Left colon (tissue), 2 donors: Measurements from ENCODE around the gene LONP2. TPM values are rescaled to one million over a fixed set of nuclear protein-coding genes. Genes with fewer than 3 reads are reported as not detected.
"Not testable (repeated sequence)": the region's sequence is repeated elsewhere in the genome, so short reads cannot be mapped to it uniquely, and the experiment has no call there.

ENCODE experiments used
- ATAC-seq: fragments of 200-7000 bp; cut with Tn5 transposase; one replicate; pipeline ENCODE4 v1.9.1; 2020; ENCODE audit warnings: mild to moderate bottlenecking, moderate library complexity
- DNase-seq, 2 donors: peaks; one replicate each; pipeline ENCODE4 v3.0.0-alpha.2; 2020
- intact Hi-C, 2 donors: fragments of 100-400 bp; cut with DNase I in 1 of 2; cut with micrococcal nuclease in 1 of 2; formaldehyde crosslinking; loops; one replicate each; pipeline versions ENCODE4 v1.11.2 to v1.14.0; 2022; cut with DNase I, micrococcal nuclease
- total RNA-seq, 2 donors: library from RNA; stranded (reverse); fragmentation: NEBNext Ultra II Directional; extraction: Animal tissue kit (Norgen Biotek cat#: 25700); gene quantifications; one replicate each; pipeline ENCODE4 v1.2.1, GENCODE V29; 2021
- donor health status: DM: no; HTN: no; CAD: no.
- donor health status: DM: yes; HTN: yes; CAD: no.

The LONP2 gene
- total RNA-seq, 2 donors from 2014 or later, result 62.8 to 64.1 TPM

DNA sequence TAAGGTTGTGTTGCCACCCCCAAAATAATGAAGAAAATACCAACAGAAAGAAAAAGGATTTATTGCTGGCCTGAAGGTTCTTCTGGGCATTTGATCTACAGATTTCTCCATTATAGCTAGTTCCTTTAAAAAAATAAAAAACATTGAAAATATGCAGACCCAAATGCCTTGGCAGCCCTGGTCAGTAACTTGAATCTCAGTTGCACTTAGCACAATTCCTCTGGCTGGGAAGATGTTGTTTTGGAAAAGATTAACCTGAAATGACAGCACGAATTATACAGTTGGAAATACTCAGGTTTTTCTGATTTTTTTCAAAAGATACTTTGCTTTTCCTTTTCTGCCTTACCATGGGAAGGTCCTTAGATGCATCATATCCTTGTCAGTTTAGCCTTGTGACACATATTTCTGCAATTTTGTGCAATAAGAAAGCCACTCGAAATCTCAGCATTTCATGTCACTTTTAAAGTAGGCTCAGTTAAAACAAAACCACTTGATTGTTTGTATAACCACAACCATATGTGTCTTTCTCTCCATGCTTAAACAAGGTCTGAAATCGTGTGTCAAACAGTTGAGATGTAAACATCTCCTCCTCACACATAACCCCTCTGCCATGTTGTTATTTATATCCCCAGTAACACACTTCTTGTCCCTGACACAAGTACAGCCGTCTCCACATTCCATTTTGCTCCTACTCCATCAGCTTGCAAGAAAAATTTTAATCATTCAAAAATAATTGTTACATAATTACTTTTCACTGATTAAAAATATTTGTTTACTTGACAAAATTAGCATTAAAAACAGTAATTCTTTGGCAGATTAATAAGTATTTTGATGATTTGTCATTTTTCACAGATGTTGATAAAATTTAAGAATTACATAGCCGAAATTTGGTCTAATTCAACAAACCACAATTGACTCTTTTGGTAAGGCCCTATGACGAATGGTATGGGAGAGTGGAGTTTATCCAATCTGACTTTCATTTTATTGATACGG lies 80.0 kb downstream of the LONP2 start:
- ATAC-seq (no peak), DNase-seq (no peak)
- intact Hi-C loops, result no loop called here

DNA sequence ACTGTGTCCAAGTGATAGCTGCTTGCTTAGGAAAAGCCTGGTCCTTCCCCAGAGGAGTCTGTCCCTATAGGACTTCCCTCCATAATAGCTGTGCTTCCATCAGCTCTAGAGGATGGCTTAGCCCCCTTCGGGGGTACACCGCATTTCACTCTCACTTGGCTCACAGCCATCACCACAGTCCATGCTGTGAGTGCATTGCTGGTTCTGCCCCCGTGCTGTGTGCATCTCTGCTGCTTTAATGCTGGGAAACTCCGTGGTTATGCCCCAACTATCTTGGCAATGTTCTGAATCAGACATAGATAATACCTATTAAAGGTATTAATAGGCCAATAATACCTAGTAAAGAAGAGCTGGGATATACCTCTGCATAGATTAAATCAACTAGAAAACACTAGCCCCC lies 82.8 kb downstream of the LONP2 start:
- ATAC-seq, result no peak
- intact Hi-C loops, result no loop called here
- DNase-seq, result no peak

DNA sequence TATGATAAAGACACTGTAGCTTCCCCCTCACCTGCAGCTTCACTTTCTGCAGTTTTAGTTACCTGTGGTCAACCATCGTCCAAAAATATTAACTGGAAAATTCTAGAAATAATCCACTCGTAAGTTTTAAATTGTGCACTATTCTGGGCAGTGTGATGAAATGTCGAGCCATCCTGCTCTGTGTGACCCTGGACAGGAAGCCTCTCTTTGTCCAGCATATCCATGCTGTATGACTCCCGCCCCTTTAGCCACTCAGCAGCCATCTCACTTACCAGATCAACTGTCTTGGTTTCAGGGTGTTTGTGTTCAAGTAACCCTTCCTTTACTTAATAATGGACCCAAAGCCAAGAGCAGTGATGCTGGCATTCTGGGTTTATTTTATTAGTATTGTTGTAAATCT lies 85.0 kb downstream of the LONP2 start:
- DNase-seq (no peak), ATAC-seq (no peak)
- intact Hi-C loops, result no loop called here

DNA sequence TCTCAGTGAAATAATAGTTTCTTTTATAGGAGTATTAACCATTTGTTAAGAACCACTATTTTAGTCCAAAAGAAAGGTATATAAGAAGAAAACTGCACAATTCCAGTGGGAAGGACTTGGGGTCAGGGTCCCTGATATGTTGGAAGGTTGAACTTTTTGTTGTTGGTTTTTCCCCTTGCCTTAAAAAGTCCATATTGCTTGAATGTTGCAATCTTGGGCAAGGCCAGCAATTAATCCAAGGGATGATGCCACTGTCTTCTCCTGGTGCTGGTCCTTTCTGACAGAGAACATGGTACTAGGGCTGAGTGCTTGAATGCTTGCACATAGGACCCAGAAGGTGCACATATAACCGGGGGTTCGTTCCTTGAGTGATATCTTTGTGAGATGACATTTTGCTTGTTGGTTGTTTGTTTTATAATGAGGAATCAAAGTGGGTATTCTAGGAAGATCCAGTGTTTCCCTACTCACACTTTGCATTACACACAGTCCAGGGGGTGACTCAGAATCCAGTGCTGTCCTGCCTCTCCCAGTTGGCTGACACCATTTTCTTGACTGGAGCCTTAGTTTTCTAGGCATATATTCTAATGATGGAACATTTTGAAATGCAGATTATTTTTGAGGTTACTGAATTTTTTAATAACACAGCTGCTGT lies 86.2 kb downstream of the LONP2 start:
- intact Hi-C loops, result no loop called here
- ATAC-seq (no peak), DNase-seq (no peak)

DNA sequence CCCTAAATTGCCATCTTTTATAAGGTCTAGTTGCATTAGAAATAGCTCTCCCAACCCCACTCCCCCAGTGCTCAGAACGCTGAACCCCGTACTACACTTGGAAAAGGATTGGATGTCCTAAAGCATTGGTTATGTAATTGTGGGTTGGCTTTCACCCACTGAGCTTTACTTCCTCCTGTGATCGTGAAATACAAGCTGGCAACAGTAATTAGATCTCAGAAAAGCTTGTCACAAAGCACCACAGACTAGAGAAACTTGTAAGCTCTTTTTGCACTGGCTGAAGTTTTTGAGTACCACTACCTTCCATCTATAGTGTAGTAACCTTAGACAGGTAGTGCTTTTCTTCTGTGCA lies 86.7 kb downstream of the LONP2 start:
- intact Hi-C loops, result no loop called here
- no peak for ATAC-seq
- DNase-seq, result no peak

DNA sequence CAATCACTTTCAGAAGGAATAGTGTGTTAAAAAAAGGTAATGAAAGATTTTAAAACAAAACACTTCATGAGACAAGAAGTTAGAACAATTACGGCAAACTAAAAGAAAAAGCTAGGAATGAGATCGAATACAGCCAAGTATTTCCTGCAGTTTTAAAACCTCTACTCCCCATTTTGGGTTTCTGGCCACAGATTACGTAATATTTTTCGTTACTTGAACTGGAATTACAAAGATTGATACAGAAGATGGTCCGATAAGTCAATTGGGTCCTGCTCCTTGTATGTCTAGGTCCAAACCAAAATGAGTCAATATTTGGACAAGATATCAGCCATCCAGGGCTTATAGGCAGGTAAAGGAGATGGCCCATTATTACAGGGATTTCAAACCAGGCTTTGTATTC lies 88.9 kb downstream of the LONP2 start:
- no peak for ATAC-seq
- DNase-seq, result no peak
- intact Hi-C loops, result no loop called here

DNA sequence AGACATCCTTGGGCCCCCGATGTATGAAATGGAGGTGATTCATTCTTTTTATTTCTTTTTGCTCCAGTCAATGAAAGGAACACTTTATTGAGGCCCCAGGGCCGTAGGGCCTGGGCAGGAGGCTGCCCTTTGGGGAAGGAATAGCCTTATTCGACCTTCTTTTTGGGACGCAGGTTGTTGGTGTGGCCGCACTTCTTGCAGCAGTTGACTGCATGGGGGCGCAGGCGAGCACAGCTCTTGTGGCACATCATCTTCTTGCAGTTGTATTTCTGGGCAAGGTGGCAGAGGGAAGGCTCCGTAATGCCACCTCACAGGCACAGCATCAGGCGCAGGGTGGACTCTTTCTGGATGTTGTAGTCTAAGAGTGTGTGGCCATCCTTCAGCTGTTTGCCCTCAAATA lies 90.2 kb downstream of the LONP2 start:
- ATAC-seq (no peak), DNase-seq (no peak)
- intact Hi-C loops, result no loop called here

DNA sequence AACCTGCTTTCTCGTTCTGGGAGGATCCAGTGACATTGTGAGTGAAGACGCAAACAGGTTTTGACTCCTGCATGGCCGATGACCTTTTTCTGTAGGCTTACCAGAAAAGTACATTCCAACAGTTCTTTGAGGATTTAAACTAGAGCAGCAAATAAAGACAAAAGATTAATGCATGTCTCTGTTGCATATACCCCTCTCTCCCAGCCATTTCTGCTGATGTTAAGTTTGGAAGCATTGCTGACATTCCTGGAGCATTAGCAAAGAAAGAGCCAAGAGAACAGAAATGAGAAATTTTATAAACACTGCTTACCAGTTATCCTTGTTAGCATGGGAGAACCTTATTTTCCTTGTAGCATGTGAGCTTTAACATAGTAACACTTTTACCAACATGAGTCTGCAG lies 91.9 kb downstream of the LONP2 start:
- intact Hi-C loops, result no loop called here
- DNase-seq, result no peak
- ATAC-seq, result no peak

DNA sequence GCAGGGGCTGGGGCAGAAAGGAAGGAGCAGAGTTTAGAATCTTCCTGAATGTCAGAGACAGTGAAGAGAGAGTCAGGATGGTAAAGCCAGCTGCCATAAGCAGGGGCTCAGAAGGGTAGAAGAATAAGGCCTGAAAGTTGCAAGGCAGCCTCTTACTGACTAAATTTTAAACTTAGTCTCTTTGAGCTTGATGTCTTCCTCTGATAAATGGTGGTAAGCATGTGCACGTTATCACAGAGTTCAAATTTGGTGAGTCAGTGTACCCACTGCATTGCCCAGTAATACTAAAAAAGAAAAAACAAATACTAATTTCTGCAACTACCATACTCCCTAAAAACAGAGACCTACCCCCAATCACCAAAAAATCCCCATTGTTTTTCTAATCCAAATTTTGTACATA lies 96.0 kb downstream of the LONP2 start:
- DNase-seq, result no peak
- no peak for ATAC-seq
- intact Hi-C loops, result no loop called here

DNA sequence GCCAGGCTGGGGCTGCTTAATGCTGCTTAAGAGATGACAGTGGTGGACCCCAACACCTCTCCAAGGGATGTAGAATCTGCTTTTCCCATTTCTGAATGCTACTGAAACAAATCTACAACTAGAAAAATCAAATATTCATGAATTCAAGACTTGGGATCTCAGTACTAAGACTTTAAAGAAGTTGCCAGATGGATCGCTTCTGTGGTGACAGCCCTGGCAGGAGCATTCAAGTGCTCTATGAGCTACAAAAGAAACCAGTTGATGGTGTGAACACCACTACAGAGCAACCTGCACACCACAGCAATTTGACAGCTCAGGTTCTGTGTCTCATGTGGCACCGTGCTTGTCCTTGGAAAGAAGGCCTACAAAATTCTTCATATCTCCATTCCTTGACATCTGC lies 98.5 kb downstream of the LONP2 start:
- intact Hi-C loops, result no loop called here
- no peak for ATAC-seq
- no peak for DNase-seq

DNA sequence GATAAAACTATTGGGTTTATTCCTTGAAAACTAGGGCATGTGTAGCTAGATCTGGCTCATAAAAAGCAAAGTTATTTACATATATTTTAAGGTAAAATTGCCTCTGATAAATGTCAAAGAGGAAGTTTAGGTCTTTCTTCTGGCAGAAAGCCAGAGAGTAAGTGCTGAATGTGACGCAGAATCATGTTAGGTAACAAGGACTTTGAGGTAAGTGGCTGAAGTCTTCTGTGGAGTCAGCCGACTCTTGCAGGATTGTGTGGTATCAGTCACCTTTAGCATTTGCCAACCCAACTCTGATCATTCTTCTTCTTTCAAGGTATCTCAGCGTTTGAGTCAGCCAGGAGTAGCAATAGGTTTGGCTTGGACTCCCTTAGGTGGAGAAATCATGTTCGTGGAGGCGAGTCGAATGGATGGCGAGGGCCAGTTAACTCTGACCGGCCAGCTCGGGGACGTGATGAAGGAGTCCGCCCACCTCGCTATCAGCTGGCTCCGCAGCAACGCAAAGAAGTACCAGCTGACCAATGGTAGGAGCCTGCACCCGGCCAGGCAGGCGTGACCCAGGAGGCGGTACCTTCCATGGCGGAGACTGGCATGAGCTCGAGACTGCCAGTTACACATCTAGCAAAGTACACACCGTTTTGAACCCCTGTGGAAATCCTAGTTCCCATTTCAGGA lies 103.2 kb downstream of the LONP2 start:
- no peak for DNase-seq
- intact Hi-C loops, result no loop called here
- ATAC-seq, result peak; percentile 9

DNA sequence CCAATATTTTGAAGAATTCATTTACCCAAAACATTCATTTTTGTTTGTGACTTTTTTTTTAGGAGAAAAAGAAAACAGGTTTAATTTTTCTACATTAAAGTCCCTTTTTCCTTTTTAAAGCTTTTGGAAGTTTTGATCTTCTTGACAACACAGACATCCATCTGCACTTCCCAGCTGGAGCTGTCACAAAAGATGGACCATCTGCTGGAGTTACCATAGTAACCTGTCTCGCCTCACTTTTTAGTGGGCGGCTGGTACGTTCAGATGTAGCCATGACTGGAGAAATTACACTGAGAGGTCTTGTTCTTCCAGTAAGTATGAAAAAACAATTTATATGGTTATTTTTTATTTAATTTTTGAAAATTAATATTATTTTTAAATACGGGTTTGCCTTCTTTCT lies 103.9 kb downstream of the LONP2 start:
- intact Hi-C loops, result no loop called here
- DNase-seq, result no peak
- ATAC-seq, result no peak

DNA sequence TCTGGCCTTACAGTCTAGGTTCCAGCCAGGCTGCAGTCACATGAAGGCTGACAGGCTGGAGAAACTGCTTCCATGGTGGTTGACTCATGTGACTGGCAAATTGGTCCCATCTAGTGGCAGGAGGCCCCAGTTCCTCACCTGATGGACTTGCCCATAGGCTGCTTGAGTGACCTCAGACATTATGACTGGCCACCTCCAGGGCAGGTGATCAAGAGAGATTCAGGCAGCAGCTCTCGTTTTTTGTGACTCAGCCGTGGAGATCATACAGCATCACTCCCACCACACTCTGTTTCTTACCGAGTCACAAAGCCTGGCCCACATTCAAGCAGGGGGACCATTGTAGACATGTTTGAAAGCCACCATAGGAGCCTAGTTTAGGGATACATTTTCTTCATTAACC lies 106.6 kb downstream of the LONP2 start:
- intact Hi-C loops, result loop anchor here in 1 of 2 donors (5.0 to 10.0 kb wide), 2 partner anchors 194 to 272 kb away; no protein-coding TSS in a partner anchor
- ATAC-seq, result no peak

DNA sequence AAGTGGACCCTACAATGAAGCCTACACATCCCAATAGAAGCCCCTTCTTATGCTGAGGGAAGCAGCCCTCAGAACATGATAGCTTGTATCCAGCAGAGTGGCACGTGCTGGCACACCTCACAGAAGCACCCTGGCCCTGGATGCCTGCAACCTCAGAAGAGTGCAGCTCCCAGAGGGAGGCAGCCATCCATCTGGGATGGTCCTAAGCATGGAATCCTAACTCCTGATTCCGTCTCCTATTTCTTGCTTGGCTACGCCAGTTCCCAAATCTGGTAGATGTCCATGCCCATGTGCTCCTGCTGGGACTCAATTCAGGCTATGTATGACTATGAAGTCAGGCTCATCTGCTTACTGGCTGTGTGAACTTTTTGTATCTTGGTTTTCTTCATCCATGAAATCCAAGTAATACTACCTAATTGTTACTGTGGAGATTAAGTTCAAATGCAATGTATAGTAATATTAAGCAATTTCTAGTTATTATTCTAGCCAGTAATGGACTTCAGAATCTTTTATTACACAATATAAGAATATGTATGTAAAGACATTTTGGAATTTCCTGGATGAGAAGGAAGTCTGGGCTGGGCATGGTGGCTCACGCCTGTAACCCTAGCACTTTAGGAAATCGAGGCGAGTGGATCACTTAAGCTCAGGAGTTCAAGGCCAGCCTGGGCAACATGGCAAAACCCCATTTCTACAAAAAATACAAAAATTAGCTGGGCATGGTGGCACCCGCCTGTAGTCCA lies 108.7 kb downstream of the LONP2 start:
- intact Hi-C loops, result loop anchor here in 1 of 2 donors (5.0 to 10.0 kb wide), 2 partner anchors 192 to 269 kb away; no protein-coding TSS in a partner anchor
- DNase-seq (no peak), ATAC-seq (peak; percentile 4)

More for the DNA sequence above, 106.6 kb downstream of the LONP2 start:
- DNase-seq, result no peak

DNA sequence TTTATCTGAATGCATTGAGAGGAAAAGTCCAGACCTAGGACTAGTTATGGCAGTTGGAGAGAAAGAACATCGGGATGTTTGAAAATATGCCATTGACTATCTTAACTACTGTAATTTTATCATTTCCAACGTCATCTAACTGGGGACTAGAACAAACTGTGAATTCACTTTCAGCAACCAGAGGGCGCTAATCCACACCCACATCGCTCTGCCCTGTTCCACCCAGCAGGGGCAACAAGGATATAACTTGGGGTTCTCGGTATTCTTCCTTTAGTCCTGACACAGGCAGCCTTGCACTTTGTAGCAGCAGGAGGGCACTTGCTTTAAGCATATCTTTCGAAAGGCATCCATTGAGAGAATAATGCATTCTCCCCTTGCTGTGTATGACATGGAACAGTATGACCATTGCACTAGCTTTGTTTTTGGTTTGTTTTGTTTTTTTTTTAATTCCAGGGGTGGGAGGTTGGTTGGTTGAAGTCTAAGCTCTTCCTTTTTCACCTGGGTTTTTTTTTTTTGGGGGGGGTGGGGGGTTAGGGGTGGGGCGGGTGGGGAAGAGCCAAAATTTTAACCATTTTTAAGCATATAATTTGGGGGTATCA lies 109.6 kb downstream of the LONP2 start:
- ATAC-seq (peak; percentile 88), DNase-seq (peak; percentile 47 to 65)
- intact Hi-C loops, result loop anchor here in 1 of 2 donors (5.0 to 10.0 kb wide), 2 partner anchors 191 to 269 kb away; no protein-coding TSS in a partner anchor

DNA sequence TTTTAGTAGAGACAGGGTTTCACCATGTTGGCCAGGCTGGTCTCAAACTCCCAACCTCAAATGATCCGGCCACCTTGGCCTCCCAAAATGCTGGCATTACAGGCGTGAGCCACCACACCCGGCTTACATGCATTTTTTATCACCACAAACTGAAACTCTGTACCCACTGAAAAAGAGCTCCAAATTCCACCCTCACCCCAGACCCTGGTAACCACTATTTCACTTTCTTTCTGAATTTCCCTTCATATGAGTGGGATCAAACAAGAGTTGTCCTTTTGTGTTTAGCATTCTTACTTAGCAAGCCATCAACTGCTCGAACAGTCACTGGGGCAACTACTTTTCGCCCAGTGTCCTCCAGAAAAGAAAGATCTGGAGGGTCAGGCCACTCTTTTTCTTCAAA lies 110.3 kb downstream of the LONP2 start:
- DNase-seq, ATAC-seq: not testable (repeated sequence)
- intact Hi-C loops, result loop anchor here in 1 of 2 donors (5.0 to 10.0 kb wide), 2 partner anchors 190 to 268 kb away; no protein-coding TSS in a partner anchor

DNA sequence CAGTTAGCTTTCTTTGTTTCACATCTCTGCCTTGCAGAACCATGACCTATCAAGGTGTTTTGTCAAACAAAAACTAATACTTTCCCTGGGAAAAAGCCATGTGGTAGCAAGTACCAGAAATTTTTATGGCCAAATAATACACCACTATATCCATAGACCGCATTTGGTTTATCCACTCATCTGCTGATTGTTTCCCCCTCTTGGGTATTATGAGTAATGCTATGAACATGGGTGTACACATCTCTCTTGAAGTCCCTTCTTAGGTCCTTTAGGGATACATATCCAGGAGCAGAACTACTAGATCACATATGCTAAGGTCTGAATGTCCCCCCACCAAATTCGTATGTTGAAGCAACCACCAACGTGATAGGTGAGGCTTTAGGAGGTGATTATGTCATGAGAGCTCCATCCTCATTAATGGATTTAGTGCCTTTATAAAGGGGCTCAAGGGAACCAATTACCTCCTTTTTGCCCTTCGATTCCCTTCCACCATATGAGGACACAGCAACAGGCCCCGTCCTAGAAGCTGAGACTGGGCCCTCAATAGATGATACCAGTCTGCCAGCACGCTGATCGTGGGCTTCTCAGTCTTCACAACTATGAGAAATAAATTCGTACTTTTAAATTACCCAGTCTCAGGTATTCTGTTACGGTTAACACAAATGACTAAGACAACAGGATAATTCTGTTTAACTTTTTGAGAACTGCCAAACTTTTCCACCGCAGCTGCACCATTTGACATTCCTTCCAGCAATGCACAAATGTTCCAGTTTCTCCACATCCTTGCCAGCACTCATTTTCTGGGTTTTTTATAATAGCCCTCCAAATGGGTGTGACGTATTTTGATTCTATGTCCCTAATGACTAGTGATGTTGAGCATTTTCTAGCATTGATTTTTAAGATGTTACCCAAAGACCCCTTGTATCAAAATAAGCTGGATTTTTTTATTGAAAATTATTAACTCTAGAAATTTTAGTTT lies 111.1 kb downstream of the LONP2 start:
- ATAC-seq (no peak), DNase-seq (no peak)
- intact Hi-C loops, result loop anchor here in 1 of 2 donors (5.0 to 10.0 kb wide), 2 partner anchors 190 to 267 kb away; no protein-coding TSS in a partner anchor
